Cardiac fibroblast (primary cell): Measurements from ENCODE around the gene STEAP2.

Experiments
- DNase-seq, 2 donors: peaks; one replicate each; pipeline versions ENCODE4 v3.0.0 to v3.0.0-alpha.2; 2010; ENCODE audit warnings: low read depth in 2 of 2
- H3K4me3 ChIP-seq, 2 donors: replicated peaks in 1 of 2; 1 replicate in 1 of 2; 2 replicates in 1 of 2; pipeline ENCODE4 v1.5.1; 2011; ENCODE audit warnings: low read depth in 2 of 2, low read length in 2 of 2, mild to moderate bottlenecking in 2 of 2, moderate library complexity in 1 of 2
- CTCF ChIP-seq: IDR thresholded peaks from one replicate; pipeline ENCODE4 v1.5.1; 2011; ENCODE audit warnings: low read depth, mild to moderate bottlenecking, low read length, inconsistent platforms

Gene STEAP2

GRCh38 chr7:90210475-90210874, 1.1 kb upstream of the STEAP2 start:
- TF ChIP-seq CTCF: no peak
- H3K4me3 ChIP-seq: no peak overlapping the region
- no peak for DNase-seq

GRCh38 chr7:90210981-90211380, 559 bp upstream of the STEAP2 start:
- peak overlapping the region; percentile 40 to 69 for H3K4me3 ChIP-seq
- no peak for TF ChIP-seq CTCF
- DNase-seq: no peak

- DNase-seq: no peak
- TF ChIP-seq CTCF: no peak
- peak overlapping the region; percentile 69 to 71 for H3K4me3 ChIP-seq
Measured at GRCh38 chr7:90212149-90212495, 582 bp downstream of the STEAP2 start.

GRCh38 chr7:90213521-90213920, 2.0 kb downstream of the STEAP2 start:
- DNase-seq: no peak
- TF ChIP-seq CTCF: no peak
- no peak overlapping the region for H3K4me3 ChIP-seq

GRCh38 chr7:90216080-90216674, 4.6 kb downstream of the STEAP2 start:
- peak in 1 of 2 donors; percentile 28 for DNase-seq
- no peak overlapping the region for H3K4me3 ChIP-seq
- no peak for TF ChIP-seq CTCF

- peak in 1 of 2 donors; percentile 9 for DNase-seq
- TF ChIP-seq CTCF: no peak
- no peak overlapping the region for H3K4me3 ChIP-seq
Measured at GRCh38 chr7:90216771-90217170, 5.2 kb downstream of the STEAP2 start.

GRCh38 chr7:90222390-90222789, 10.8 kb downstream of the STEAP2 start:
- no peak overlapping the region for H3K4me3 ChIP-seq
- no peak for TF ChIP-seq CTCF
- DNase-seq: no peak
